Measurements from ENCODE around the gene NCDN. TPM values are rescaled to one million over a fixed set of nuclear protein-coding genes. Genes with fewer than 3 reads are reported as not detected.

The NCDN gene
- total RNA-seq, 1 donor, result 30.0 TPM

DNA sequence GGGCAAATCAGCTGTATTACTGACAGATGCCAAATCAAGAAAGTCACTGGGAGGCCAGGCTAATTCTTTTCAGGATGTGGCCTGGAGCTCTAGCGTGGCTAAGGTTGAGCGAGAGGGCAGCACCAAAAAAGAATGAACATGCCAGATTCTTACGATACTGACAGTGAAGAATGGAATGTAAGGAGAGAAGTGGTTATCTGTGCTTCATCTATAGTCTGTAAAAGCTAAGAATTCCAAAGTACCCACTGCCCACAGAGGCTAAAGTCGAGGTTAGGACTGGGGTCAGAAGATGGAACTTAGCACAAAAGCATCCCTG is 48.2 kb downstream of the NCDN start:
- DNase-seq (ENCODE audit: insufficient read length, low spot score, missing footprints), result peak; percentile 92

DNA sequence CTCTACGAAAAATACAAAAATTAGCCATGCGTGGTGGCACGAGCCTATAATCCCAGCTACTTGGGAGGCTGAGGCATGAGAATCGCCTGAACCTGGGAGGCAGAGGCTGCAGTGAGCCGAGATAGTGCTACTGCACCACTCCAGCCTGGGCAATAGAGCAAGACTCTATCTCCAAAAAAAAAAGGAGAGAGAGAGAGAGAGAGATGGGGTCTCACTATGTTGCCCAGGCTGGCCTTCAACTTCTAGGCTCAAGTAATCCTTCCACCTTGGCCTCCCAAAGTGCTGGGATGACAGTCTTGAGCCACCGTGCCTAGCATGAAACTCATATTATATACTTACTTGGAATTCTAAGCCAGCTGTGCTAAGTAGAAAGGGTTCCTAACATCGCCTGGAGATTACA is 54.1 kb downstream of the NCDN start:
- no peak overlapping the region for H2AFZ ChIP-seq (ENCODE audit: low read length)
- no peaks in the 10 kb centered on the region for H3K27me3 ChIP-seq (ENCODE audit: insufficient read depth, low read length)
- H4K20me1 ChIP-seq (ENCODE audit: insufficient read depth, low read length), result peaks cover 6% of the 10 kb centered on the region
- peaks cover 4% of the 10 kb centered on the region for H3K4me1 ChIP-seq (ENCODE audit: insufficient read depth, low read length)
- no peak for DNase-seq (ENCODE audit: insufficient read length, low spot score, missing footprints)
- no peak overlapping the region for H3K4me3 ChIP-seq (ENCODE audit: insufficient read depth, low read length)
- no peak overlapping the region for H3K4me2 ChIP-seq (ENCODE audit: insufficient read depth, low read length)
- H3K9me3 ChIP-seq (ENCODE audit: low read depth, low read length), result no peaks in the 10 kb centered on the region
- no peak for TF ChIP-seq CTCF (IDR thresholded peaks at IDR 0.05; ENCODE audit: extremely low read depth, low read depth, low read length)
- H3K36me3 ChIP-seq (ENCODE audit: insufficient read depth, low read length), result peaks cover 39% of the 10 kb centered on the region
- no peak overlapping the region for H3K27ac ChIP-seq (ENCODE audit: low read depth, low read length)
- H3K79me2 ChIP-seq (ENCODE audit: insufficient read depth, low read length), result peaks cover 76% of the 10 kb centered on the region

More for the DNA sequence above, 48.2 kb downstream of the NCDN start:
- Histone ChIP-seq H3K4me2 (ENCODE audit: insufficient read depth, low read length) (peak overlapping the region; percentile 66), H3K9me3 (ENCODE audit: low read depth, low read length) (no peaks in the 10 kb centered on the region), H3K4me1 (ENCODE audit: insufficient read depth, low read length) (peaks cover 26% of the 10 kb centered on the region), H3K27ac (ENCODE audit: low read depth, low read length) (peak overlapping the region; percentile 73), H3K4me3 (ENCODE audit: insufficient read depth, low read length) (peak overlapping the region; percentile 4), H2AFZ (ENCODE audit: low read length) (no peak overlapping the region), H3K79me2 (ENCODE audit: insufficient read depth, low read length) (peaks cover 24% of the 10 kb centered on the region), H4K20me1 (ENCODE audit: insufficient read depth, low read length) (peaks cover 7% of the 10 kb centered on the region), H3K27me3 (ENCODE audit: insufficient read depth, low read length) (no peaks in the 10 kb centered on the region), H3K36me3 (ENCODE audit: insufficient read depth, low read length) (peaks cover 59% of the 10 kb centered on the region)
- TF ChIP-seq CTCF (IDR thresholded peaks at IDR 0.05; ENCODE audit: extremely low read depth, low read depth, low read length), result no peak

DNA sequence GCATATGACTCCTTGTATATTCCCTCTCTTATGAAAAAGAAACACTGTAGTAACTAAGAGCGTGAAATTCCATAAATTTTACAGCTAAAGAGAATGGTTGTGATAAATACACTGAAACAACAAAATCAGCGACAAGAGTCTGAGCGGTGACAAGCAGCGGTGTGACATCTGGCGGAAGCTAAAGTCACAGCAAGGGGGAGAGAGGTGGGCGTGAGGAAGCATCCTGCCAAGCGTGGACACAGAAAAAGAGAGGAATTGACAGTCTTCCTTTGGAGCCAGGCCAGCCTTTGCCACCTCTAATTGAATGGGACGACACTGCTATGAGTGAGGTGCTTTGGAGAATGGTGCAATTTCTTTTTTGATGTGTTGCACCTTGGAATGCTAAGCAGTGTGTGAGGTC is 57.8 kb downstream of the NCDN start:
- H2AFZ ChIP-seq (ENCODE audit: low read length), result no peak overlapping the region
- no peak for DNase-seq (ENCODE audit: insufficient read length, low spot score, missing footprints)
- H3K27ac ChIP-seq (ENCODE audit: low read depth, low read length), result no peak overlapping the region
- H3K79me2 ChIP-seq (ENCODE audit: insufficient read depth, low read length), result peaks cover 86% of the 10 kb centered on the region
- H3K36me3 ChIP-seq (ENCODE audit: insufficient read depth, low read length), result peaks cover 26% of the 10 kb centered on the region
- TF ChIP-seq CTCF (IDR thresholded peaks at IDR 0.05; ENCODE audit: extremely low read depth, low read depth, low read length), result no peak
- H4K20me1 ChIP-seq (ENCODE audit: insufficient read depth, low read length), result peaks cover 6% of the 10 kb centered on the region
- H3K4me1 ChIP-seq (ENCODE audit: insufficient read depth, low read length), result no peaks in the 10 kb centered on the region
- no peaks in the 10 kb centered on the region for H3K9me3 ChIP-seq (ENCODE audit: low read depth, low read length)
- H3K4me2 ChIP-seq (ENCODE audit: insufficient read depth, low read length), result no peak overlapping the region
- no peak overlapping the region for H3K4me3 ChIP-seq (ENCODE audit: insufficient read depth, low read length)
- H3K27me3 ChIP-seq (ENCODE audit: insufficient read depth, low read length), result no peaks in the 10 kb centered on the region

Other genes with a start within 250 kb of the NCDN start
- gene KIAA0319L, start 396 bp upstream of the NCDN start, total RNA-seq, result 44.9 and 48.9 TPM in 2 replicates
- gene TFAP2E, start 15.5 kb downstream of the NCDN start, total RNA-seq, result under 0.01 and 0.29 TPM in 2 replicates
- gene PSMB2, start 83.7 kb downstream of the NCDN start, total RNA-seq, result 17.1 and 18.5 TPM in 2 replicates
- 25.3 and 26.8 TPM in 2 replicates for gene C1orf216, start 161.1 kb downstream of the NCDN start, total RNA-seq
- 1.8 and 2.9 TPM in 2 replicates for gene CLSPN, start 212.2 kb downstream of the NCDN start, total RNA-seq

Data from osteoblast (primary cell).